ENCODE data around the gene KIF16B. TPM values are rescaled to one million over a fixed set of nuclear protein-coding genes. Genes with fewer than 3 reads are reported as not detected.

The KIF16B gene
- total and polyA plus RNA-seq, 2 donors (not counting 3 experiments of a cell fraction or from before 2014, with no cell fraction given) = 2.9 to 8.8 TPM

DNA sequence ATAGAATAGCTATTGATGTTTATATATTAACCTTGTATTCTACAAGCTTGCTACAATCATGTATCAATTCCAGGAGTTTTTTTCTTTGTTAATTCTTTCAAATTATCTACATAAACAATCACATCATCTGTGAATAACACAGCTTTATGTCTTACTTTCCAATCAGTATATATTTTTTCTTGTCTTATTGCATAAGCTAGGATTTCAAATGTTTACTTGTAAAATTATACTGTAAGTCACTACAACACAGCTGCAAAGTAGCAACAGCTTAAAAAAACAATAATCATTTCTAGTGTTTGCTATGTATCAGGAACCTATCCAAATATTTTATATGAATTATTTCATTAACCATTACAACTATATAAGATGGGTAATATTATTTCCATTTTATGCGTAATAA is 270.4 kb downstream of the KIF16B start:
- dilution Hi-C loops (cut with MboI; ENCODE audit: extremely low pct_ligation_motif_present, low sequenced_read_pairs) = no loop called here
- ChIA-PET POLR2A (no interaction called here), CTCF (interaction anchor here (0.9 kb wide), 1 partner anchor 12 kb away, joined by 4 read pairs; no protein-coding TSS in a partner anchor)

More for the DNA sequence above, 270.4 kb downstream of the KIF16B start:
- H3K27me3 ChIP-seq (ENCODE audit: control insufficient read depth in 2 of 2, insufficient read depth in 2 of 2, low read length in 2 of 2) = no peaks in the 10 kb centered on the region
- H3K4me2 ChIP-seq (ENCODE audit: insufficient read depth, low read length) = no peak overlapping the region
- H3K4me1 ChIP-seq (ENCODE audit: control insufficient read depth, extremely low read depth, insufficient read depth, low read length) = no peaks in the 10 kb centered on the region
- H4K20me1 ChIP-seq (replicated peaks; ENCODE audit: control insufficient read depth, extremely low read depth, insufficient read depth, low read length) = no peaks in the 10 kb centered on the region
- FAIRE-seq (no peak), DNase-seq (ENCODE audit: low read depth, low spot score) (no peak)
- no peaks in the 10 kb centered on the region for H3K9me3 ChIP-seq (replicated peaks; ENCODE audit: control insufficient read depth, insufficient read depth, low read length)
- no TSS peak for BruUV-seq (replicated peaks)
- H3K4me3 ChIP-seq (replicated peaks in 1 of 3; ENCODE audit: insufficient read depth in 1 of 3, low read depth in 1 of 3, low read length in 3 of 3) = no peak overlapping the region
- intact Hi-C loops (cut with micrococcal nuclease) = no loop called here
- H3K9ac ChIP-seq (replicated peaks; ENCODE audit: extremely low read depth, insufficient read depth, low read length) = no peak overlapping the region
- no peaks in the 10 kb centered on the region for H3K79me2 ChIP-seq (ENCODE audit: control insufficient read depth, insufficient read depth, low read length)
- H2AFZ ChIP-seq (ENCODE audit: low read depth, low read length) = no peak overlapping the region
- no peak overlapping the region for H3K27ac ChIP-seq (ENCODE audit: insufficient read depth, low read depth, low read length)
- no peak for TF ChIP-seq FOS (IDR thresholded peaks at IDR 0.05; ENCODE audit: borderline replicate concordance, insufficient read depth, low read length)
- TF ChIP-seq, protein P1, sequence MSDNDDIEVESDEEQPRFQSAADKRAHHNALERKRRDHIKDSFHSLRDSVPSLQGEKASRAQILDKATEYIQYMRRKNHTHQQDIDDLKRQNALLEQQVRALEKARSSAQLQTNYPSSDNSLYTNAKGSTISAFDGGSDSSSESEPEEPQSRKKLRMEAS (IDR thresholded peaks at IDR 0.05; ENCODE audit: insufficient read depth, insufficient read length) = no peak
- no peak for TF ChIP-seq MYC (IDR thresholded peaks at IDR 0.05; ENCODE audit: low read depth, low read length)
- no peak for TF ChIP-seq POLR2AphosphoS5 (IDR thresholded peaks at IDR 0.05; ENCODE audit: insufficient read depth, low read depth, low read length)
- no peak for TF ChIP-seq JUN (IDR thresholded peaks at IDR 0.05; ENCODE audit: borderline replicate concordance, insufficient read depth, insufficient read length, low read depth)
- TF ChIP-seq, protein P2, sequence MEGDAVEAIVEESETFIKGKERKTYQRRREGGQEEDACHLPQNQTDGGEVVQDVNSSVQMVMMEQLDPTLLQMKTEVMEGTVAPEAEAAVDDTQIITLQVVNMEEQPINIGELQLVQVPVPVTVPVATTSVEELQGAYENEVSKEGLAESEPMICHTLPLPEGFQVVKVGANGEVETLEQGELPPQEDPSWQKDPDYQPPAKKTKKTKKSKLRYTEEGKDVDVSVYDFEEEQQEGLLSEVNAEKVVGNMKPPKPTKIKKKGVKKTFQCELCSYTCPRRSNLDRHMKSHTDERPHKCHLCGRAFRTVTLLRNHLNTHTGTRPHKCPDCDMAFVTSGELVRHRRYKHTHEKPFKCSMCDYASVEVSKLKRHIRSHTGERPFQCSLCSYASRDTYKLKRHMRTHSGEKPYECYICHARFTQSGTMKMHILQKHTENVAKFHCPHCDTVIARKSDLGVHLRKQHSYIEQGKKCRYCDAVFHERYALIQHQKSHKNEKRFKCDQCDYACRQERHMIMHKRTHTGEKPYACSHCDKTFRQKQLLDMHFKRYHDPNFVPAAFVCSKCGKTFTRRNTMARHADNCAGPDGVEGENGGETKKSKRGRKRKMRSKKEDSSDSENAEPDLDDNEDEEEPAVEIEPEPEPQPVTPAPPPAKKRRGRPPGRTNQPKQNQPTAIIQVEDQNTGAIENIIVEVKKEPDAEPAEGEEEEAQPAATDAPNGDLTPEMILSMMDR (IDR thresholded peaks at IDR 0.05; ENCODE audit: extremely low read depth in 1 of 2, insufficient read depth in 1 of 2, low read depth in 1 of 2, low read length in 2 of 2) = no peak
- TF ChIP-seq POLR2A (IDR thresholded peaks at IDR 0.05; ENCODE audit: low read depth, low read length) = no peak
- no peak for TF ChIP-seq GATA2 (IDR thresholded peaks at IDR 0.05; ENCODE audit: insufficient read depth, insufficient read length, low read depth, low read length)
- no peaks in the 10 kb centered on the region for H3K9me1 ChIP-seq (replicated peaks; ENCODE audit: control insufficient read depth, extremely low read depth, insufficient read depth, low read length)
- H3K36me3 ChIP-seq (ENCODE audit: control insufficient read depth in 2 of 2, extremely low read depth in 1 of 2, insufficient read depth in 2 of 2, low read length in 2 of 2) = no peaks in the 10 kb centered on the region
